ENCODE measurements around the gene ITGA7.
A peak's percentile ranks its signal among the peaks of the same experiment; 100 is the strongest.

The ITGA7 gene

GRCh38 chr12:55681142-55682077 is 26.3 kb downstream of the ITGA7 start:
- peak; percentile 76 for DNase-seq (ENCODE audit: insufficient read length, low spot score)
- peak; percentile 73 for FAIRE-seq
- peak; percentile 48 for TF ChIP-seq POLR2A (IDR thresholded peaks at IDR 0.05; ENCODE audit: low read depth, low read length)

- no peak for TF ChIP-seq POLR2A (IDR thresholded peaks at IDR 0.05; ENCODE audit: low read depth, low read length)
- no peak for FAIRE-seq
- no peak for DNase-seq (ENCODE audit: insufficient read length, low spot score)
Observed at GRCh38 chr12:55679691-55680090, 28.0 kb downstream of the ITGA7 start.

GRCh38 chr12:55676707-55677106 is 31.0 kb downstream of the ITGA7 start:
- TF ChIP-seq POLR2A (IDR thresholded peaks at IDR 0.05; ENCODE audit: low read depth, low read length): no peak
- DNase-seq (ENCODE audit: insufficient read length, low spot score) (no peak), FAIRE-seq (no peak)

DNA sequence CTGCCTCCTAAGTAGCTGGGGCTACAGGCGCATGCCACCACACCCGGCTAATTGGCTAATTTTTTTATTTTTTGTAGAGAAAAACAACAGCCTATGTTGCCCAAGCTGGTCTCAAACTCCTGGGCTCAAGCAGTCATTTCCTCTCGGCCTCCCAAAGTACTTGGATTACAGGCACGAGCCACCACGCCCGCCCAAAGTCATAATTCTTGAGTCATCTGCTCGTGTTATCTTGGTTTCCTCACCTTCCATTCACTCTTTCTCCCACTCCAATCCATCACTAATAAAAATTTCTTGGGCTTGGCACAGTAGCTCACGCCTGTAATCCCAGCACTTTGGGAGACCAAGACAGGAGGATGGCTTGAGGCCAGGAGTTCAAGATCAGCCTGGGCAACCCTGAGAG is 32.0 kb downstream of the ITGA7 start:
- no peak for DNase-seq (ENCODE audit: insufficient read length, low spot score)
- no peak for FAIRE-seq
- no peak for TF ChIP-seq POLR2A (IDR thresholded peaks at IDR 0.05; ENCODE audit: low read depth, low read length)

- no peak for DNase-seq (ENCODE audit: insufficient read length, low spot score)
- no peak for FAIRE-seq
- no peak for TF ChIP-seq POLR2A (IDR thresholded peaks at IDR 0.05; ENCODE audit: low read depth, low read length)
Observed at GRCh38 chr12:55673638-55674037, 34.1 kb downstream of the ITGA7 start.

- no peak for FAIRE-seq
- DNase-seq (ENCODE audit: insufficient read length, low spot score): no peak
- no peak for TF ChIP-seq POLR2A (IDR thresholded peaks at IDR 0.05; ENCODE audit: low read depth, low read length)
Observed at GRCh38 chr12:55671746-55672145, 36.0 kb downstream of the ITGA7 start.

DNA sequence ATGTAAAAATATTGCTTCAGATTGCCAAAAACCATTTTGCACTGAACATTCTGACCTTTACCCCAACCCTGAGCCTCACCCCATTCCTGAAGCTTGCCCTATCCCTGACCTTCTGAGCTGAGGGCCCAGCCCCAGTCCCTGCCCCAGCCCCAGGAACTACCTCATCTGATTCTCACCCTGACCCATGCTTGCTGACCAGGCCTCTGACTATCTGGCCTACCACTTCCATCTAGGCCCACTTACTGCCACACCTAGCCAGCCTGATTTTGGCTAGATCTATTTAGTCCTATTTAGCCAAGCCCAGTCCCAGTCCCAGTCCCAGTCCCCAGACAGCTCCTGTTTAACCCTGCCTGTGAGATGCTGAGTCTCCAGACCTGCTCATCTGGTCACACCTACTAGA is 37.4 kb downstream of the ITGA7 start:
- DNase-seq (ENCODE audit: insufficient read length, low spot score): no peak
- no peak for TF ChIP-seq POLR2A (IDR thresholded peaks at IDR 0.05; ENCODE audit: low read depth, low read length)
- no peak for FAIRE-seq

DNA sequence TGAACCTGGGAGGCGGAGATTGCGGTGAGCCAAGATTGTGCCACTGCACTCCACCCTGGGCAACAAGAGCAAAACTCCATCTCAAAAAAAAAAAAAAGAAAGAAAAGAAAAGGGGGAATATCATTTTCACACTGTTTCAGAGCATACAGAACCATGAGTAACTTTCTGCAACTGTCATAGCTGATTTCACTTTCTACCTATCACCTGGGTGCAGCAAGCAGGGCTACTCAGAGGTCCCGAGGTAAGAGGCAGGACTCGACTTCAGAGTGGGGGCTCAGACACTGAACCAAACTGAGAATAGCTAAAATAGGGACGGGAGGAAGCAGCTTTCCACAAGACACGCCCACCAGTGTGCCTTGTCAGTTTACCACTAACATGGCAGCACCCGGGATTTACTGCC is 41.2 kb downstream of the ITGA7 start:
- FAIRE-seq: no peak
- no peak for DNase-seq (ENCODE audit: insufficient read length, low spot score)
- TF ChIP-seq POLR2A (IDR thresholded peaks at IDR 0.05; ENCODE audit: low read depth, low read length): no peak

DNA sequence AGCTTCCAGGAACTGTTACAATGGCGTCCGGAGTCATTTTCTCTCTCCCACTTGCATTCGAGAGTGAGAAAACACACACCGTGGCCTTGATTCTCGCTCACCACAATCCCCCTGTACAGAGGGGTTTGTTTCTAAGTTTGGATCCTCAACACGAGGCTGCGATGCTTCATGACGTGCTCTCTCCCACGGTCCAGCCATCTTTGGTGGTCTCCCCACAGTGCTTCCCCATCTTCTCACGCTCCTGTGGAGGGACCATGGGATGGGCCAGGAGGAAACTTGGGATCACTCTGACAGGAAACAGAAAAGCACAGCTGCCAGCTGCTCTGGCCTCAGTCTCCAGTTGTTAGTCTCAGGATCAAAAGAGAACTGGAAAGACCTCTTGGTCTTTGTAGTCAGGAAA is 42.9 kb downstream of the ITGA7 start:
- DNase-seq (ENCODE audit: insufficient read length, low spot score) (no peak), FAIRE-seq (no peak)
- TF ChIP-seq POLR2A (IDR thresholded peaks at IDR 0.05; ENCODE audit: low read depth, low read length): no peak

DNA sequence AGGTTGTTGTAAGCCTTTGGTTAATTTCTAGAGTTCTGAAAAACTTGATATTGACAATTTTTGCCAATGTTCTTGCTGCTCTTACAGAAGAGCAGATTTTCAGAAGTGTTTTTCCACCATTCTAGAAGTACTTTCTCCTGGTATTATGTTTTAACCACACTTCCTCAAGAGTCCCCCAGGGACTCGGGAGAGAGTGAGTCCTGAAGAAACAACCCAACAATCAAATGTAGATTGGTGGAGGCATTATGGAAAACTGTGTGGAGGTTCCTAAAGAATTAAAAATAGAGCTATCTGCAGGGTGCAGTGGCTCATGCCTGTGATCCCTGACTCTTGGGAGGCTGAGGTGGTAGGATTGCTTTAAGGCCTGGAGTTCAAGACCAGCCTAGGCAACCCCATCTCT is 44.3 kb downstream of the ITGA7 start:
- DNase-seq (ENCODE audit: insufficient read length, low spot score) (no peak), FAIRE-seq (no peak)
- no peak for TF ChIP-seq POLR2A (IDR thresholded peaks at IDR 0.05; ENCODE audit: low read depth, low read length)

DNA sequence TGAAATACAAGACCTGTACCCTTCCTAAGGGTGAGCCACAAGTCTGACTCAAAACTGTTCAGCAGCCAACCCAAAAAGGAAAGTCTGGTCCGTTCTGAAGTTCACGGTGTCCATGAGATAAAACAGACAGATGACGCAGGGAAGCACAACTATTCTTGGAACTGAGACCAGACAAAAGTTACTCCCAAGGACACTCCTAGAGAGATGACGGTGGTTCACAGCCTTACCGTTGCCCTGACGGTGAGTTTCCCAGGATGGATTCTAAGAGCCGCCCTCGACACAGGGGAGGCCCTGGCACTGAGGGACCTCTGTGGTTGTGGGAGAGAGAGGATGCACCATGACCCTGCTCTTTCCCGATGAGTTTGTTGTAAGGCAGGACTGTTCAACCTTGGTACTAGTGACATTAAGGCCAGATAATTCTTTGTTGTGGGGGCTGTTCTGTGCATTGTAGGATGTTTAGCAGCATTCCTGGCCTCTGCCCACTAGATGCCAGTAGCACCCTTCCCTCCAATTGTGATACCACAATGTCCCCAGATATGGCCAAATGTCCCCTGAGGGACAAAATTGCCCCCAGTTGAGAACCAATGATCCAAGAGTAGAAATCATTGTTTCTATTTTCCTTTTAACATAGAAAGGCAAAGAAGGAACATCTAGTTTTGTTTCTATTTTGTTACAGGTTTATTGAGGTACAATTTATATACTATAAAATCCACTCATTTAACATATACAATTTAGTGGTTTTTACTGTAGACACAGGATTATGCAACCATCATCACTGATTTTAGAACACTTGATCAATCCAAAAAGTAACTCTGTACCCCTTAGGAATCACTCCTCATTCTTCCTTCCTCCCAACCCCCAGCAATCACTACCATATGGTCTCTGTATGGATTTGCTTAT is 48.0 kb downstream of the ITGA7 start:
- no peak for TF ChIP-seq POLR2A (IDR thresholded peaks at IDR 0.05; ENCODE audit: low read depth, low read length)
- DNase-seq (ENCODE audit: insufficient read length, low spot score) (no peak), FAIRE-seq (peak; percentile 43)

DNA sequence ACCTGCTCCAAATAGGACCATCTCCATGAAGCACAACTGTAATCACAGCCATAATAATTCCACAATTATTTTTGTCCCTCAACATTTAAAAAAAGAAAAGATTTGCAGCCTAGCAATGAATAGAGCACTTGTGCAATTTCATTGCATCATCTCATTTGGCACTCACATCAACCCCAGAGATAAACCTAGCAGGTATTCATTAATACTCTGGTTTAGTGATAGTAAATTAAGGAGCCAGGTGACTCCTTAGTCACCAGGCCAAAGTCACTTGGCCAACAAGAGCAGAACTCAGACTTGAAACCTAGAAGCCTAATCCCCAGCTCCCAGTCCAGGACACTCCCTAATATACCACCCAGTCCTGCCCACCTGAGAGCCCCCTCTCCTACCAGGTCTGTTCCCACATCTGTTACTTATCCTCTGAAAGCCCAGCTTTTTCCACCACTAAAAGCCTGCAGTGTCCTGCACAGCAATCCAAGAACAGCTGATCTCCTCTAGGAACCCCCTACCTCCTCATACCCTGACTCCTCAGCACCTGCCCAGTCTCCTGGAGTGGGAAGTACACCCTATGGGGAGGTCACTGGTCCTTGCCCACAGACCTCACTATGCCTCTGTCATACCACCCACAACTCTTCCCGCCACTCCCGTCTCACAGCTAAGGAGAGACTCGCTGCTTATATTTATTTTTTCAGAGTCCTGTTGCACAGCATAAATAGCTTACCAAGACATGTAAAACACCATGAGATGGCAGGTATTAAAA is 48.9 kb downstream of the ITGA7 start:
- no peak for TF ChIP-seq POLR2A (IDR thresholded peaks at IDR 0.05; ENCODE audit: low read depth, low read length)
- DNase-seq (ENCODE audit: insufficient read length, low spot score) (no peak), FAIRE-seq (no peak)

GRCh38 chr12:55658212-55658611 is 49.5 kb downstream of the ITGA7 start:
- DNase-seq (ENCODE audit: insufficient read length, low spot score) (no peak), FAIRE-seq (no peak)
- no peak for TF ChIP-seq POLR2A (IDR thresholded peaks at IDR 0.05; ENCODE audit: low read depth, low read length)

DNA sequence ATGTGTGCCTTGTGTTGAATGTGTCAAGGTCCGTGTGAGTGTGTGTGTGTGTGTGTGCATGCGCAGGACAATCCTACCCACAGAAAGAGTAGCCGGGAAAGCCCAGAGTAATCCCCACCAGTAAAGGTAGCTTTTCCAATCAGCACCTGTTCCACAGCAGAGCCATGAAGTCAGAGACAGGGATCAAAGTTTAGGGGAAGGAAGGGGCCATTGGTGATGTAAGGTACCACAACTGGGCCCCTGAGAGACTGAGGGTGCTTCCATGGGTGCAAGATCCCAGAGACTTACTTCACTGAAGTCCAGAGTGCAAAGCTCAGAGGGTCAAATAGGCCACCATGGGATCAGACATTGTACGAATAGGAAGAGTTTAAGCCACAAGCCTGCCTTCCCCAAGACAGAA is 50.5 kb downstream of the ITGA7 start:
- TF ChIP-seq POLR2A (IDR thresholded peaks at IDR 0.05; ENCODE audit: low read depth, low read length): no peak
- DNase-seq (ENCODE audit: insufficient read length, low spot score): no peak
- no peak for FAIRE-seq

Data from H54 (cell line).